ENCODE data around the gene SESN3.
A peak's percentile ranks its signal among the peaks of the same experiment; 100 is the strongest.
"Not testable (repeated sequence)": the region's sequence is repeated elsewhere in the genome, so short reads cannot be mapped to it uniquely, and the experiment has no call there.

The SESN3 gene

DNA sequence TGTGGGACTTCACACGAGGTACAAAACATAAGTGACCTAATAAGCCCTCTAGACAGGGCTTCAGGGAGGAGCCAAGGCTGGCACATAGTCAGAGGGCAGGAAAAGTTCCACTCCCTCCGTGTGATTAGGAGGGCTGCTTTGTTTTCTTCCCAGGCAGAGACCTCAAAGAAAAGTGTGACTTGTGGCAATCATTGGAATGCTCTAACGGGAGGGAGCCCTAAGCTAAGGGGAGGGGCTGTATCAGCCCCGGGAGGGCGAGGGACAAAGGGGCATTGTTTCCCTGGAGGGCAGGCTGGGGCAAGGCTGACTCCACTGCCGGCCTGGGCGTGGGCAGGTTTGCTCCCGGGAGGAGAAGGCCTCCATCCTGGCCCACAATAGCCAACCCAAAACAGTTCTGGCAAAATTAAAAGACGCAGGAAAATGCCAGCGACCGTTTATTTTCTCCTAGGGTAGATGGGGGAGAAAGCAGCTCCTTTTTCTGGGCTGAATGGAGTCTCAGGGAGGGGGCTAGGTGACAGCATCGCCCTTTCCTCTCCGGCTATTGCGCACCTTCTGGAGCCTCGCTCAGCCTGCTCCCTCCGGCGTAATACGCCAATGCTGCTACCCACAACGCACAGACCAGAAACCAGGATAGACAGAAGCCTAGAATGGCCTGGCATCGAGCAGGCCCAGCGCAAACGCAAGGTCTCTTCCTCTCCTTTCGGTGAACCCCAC lies 81.2 kb downstream of the SESN3 start:
- DNase-seq = no peak

GRCh38 chr11:95148938-95149337 lies 82.1 kb downstream of the SESN3 start:
- no peak for DNase-seq

DNA sequence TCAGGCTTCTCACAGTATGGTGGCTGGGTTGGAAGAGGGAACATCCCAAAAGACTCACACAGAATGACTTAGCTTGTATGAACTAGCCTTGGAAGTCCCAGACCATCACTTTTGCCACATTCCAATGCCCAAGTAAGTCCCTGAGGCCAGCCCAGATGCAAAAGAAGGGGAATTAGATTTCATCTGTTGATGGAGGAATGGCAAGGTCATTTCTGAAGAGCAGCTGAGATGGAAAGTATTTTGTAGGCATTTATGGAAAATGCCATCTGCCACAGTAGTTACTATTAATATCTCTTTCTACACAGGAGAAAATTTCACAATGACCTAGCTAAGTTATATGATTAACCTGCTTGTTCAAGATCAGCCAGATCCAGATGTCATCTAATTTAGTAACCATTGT lies 82.6 kb downstream of the SESN3 start:
- no peak for DNase-seq

DNA sequence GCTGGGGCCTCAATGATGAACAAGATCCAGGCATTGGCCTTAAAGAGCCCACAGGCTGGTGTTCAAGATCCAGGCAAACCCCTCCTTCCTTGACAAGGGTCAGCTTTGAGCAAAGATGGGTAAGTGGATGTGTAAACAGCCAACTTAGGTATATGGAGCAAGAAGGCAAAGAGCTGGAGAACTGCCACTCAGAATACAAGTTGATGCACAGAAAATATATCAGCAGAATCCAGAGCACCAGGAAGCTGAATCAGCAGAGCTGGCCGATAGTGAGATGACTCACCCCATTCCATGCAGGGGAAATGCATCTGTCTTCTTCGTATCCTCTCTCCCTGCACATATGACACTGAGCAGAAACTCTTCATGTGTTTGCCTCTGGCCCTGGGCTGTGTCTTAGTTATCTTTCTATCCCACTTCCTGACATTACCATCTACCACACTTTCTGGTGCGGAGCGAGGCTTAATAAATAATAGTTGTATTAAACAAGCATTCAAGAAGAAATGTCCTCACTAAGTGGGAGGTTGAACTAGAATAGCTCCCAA lies 83.6 kb downstream of the SESN3 start:
- DNase-seq = peak; percentile 83

DNA sequence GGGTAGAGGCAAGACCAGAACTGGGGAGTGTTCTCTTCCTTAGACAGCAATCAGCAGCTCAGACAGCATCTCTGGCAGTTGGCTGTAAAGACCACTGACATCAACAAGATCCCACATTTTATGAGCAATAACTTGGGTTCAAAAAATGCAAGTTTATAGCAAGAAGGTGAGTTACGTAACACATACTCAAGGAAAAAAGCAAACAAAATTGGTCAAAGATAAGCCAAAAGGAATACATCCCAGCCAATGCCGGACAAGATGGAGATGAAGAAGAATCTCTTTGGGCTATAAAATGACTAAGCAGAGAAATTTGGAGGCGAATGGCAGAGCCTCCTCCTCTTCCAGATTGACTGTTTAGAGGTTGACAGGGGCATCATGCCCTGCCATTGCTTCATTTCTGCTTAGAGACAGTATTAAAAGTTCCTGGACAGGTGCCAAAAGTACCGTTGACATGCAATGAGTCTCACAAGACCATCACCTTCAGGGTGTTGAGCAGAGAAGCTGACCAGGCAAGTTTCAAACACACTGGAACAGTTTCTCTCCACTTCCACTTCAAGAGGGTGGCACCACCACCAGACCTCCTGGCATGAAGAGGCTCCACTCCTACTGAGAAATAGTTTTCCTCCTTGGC lies 85.5 kb downstream of the SESN3 start:
- no peak for DNase-seq

DNA sequence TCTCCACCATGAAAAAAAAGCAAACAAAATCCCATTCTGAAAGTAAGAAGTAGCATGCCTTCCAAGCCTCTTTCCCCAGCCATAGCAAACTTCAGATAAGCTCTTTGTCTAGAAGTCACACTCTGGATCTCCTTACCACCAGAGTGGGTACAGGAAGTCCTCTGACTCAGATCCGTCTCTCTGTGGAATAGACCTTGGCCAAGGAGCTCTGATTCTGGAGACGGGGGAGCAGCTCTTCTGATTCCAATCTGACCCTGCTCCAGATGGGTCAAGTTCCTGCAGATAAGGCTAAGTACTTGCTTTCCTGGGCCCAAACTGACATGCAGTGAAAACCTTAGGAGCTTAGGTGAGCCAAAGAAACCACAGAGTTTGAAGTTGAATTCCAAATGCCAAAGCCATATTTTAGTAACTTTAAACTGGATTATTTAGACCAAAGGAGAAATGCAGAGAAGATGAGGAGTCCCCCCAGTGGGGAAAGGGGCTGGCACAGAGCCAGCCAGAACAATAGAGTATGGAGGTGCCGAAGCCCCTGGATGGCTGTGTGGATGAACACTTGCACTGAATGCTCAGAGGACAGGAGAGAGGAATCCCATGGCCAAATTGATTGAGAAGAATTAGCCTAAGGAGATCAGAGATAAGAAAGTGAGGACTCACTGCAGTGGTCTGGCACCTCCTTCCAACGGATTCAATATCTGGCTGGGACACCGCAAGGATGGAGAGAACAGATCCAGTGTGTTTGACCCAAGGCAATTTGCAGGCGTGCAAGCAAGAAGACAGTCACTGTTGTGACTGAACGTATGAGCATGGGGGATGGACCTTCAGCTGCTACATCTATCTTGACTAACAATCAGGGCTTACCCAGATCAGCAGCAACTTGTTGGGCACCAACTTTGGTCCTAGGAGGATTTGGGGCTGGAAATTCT lies 86.4 kb downstream of the SESN3 start:
- DNase-seq = no peak

DNA sequence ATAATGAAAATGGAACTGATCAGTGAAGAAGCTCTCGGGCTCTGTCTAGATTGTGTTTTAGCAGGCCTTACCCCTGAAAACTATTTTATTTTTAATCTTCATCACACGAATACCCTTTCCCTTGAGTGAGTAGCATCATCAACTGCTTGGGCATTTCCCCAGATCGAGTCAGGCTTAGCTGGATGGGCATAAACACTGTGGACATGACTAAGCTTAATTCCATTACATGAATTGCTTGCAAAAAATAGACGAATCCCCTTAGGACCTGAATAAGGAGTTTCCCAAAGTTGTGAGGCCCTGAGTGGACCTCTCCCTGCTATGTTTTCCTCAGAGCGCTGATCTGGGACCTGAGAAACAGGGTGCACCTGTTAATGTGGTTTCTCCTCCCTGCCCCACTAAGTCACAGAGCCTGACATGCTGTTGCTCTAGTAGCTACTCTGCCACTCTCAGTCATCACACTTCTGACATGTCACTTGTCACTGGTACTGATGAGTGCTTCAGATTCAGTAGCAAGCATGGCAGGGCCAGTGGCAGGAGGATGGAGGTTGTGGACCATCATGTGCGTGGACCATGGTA lies 87.8 kb downstream of the SESN3 start:
- DNase-seq = no peak

GRCh38 chr11:95142431-95142830 lies 88.6 kb downstream of the SESN3 start:
- DNase-seq = no peak

DNA sequence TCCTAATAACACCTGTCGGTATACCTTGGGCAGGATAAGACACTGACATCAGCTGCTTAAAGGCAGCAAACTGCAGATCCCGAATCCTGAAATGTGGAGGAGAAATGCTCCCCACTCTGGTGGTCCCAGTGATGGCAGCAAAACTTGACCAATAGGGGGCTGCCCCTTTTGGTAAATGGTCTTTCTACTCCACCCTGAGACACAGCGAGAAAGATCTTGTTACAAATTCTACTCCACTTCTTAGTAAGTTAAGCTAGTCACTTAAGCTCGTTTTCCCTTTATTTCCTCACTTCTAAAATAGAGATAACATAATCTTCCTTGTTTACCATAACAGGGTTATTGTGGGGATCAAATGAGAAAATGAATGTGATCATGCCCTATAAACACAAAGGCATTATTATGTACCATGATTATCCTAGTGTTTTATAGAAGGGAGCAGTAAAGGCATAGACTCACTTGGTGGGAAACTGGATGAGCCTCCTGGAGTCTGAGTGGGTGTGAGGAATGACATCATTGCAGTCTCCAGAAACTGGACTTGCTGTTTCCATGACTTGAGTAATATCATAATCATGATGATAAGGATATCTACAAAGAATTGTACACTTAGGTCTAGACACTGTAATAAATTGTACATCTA lies 90.5 kb downstream of the SESN3 start:
- no peak for DNase-seq

GRCh38 chr11:95138448-95138847 lies 92.6 kb downstream of the SESN3 start:
- DNase-seq = no peak

GRCh38 chr11:95137299-95137698 lies 93.7 kb downstream of the SESN3 start:
- DNase-seq = no peak

GRCh38 chr11:95136747-95137146 lies 94.3 kb downstream of the SESN3 start:
- DNase-seq = not testable (repeated sequence)

DNA sequence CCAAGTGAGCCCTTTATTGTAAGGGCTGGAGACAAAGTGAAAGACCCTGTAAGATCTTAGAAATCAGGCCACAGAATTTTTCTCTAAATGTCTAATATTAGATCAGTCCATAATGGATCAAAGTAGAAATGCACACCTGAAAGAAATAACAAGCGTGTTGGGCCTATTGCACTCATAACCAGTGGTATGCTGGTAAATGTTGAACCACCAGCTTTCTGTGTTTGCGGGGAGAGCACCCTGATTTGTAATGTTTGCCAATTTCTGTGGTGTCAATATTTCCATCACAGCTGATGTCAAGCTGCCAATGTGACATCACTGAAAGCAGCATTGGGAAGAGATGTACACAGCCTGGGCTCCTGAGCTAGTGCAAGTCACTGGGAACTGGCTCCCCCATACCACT lies 95.1 kb downstream of the SESN3 start:
- no peak for DNase-seq

GRCh38 chr11:95135155-95135554 lies 95.8 kb downstream of the SESN3 start:
- no peak for DNase-seq

- DNase-seq = no peak
Observed at GRCh38 chr11:95134491-95134890, 96.5 kb downstream of the SESN3 start.

DNA sequence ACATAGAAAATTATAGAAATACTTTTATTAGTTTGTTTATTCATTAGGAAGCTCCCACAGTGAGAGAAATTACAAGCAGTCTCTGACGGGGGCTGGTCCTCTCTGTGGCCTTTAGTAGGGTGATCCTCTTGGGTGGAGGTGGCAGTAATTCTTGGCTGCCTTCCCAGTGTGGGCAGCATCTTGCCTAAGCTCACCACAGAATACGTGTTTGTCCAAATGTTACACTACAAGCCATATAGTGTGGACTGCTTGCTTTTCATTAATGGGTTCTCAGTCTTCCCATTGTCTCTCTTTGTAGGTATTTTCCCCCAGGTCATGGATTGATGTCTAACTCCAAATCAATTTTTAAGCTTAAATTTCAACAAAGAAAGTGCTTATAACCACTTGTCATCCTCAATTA lies 98.0 kb downstream of the SESN3 start:
- no peak for DNase-seq

GRCh38 chr11:95128602-95129001 lies 102.4 kb downstream of the SESN3 start:
- DNase-seq = no peak

- DNase-seq = no peak
Observed at GRCh38 chr11:95123556-95123955, 107.4 kb downstream of the SESN3 start.

DNA sequence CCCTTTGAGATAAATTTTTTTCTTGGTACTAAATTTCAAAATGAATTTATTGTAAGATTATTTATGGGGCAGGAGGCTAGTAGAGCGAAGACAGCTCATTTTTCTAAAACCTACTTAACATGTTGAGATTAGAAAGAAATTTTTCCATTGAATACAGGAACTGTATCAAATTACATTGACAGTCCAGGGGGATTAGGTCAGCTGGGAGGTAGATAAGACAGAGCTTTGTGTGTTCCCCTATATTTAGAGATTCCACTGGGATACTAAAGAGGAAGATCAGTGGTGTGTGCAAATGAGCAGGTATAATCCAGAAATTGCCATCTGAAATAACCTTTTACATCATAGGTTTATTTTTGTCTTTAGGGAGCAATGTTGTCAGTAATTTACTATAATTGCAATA lies 109.3 kb downstream of the SESN3 start:
- DNase-seq = no peak

DNA sequence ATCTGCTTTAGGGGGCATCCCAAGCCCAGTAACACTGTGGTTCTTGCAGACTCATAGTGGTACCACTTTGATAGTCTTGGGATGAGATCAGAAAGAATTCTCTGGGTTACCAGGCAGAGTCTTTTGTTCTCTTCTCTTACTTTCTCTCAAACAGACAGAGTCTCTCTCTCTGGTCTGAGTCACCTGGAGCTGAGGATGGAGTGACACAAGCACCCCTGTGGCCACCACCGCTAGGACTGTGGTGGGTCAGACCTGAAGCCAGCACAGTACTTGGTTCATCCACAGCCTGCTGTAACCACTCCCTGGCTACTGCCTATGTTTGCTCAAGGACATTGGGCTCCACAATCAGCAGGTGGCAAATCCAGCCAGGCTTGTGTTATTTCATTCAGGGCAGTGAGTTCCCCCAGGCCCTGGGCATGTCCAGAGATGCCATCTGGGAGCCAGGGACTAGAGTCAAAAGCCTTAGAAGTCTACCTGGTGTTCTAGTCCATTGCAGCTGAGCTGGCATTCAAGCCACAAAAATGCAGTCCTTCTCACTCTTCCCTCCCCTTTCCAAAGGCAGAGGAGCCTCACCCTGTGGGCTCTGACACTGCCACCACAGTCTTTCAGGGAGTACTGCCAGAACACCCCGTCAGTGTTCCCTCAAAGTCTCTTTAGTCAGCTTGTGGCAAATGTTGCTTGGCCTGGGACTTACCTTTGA lies 111.5 kb downstream of the SESN3 start:
- no peak for DNase-seq

DNA sequence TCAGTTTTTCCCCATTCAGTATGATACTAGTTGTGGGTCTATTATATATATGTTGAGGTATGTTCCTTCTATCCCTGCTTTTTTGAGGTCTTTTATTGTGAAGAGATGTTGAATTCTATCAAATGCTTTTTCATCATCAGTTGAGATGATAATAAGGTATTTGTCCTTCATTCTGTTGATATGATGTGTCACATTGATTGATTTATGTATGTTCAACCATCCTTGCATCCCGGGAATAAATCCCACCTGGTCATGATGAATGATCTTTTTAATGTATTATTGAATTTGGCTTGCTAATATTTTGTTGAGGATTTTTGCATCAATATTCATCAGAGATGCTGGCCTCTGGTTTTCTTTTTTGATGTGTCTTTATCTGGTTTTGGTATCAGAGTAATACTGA lies 115.4 kb downstream of the SESN3 start:
- no peak for DNase-seq

All from 8988T (cell line).